MM.1S (cell line): ENCODE measurements around the gene HTR7.
"Not testable (repeated sequence)": the region's sequence is repeated elsewhere in the genome, so short reads cannot be mapped to it uniquely, and the experiment has no call there.

ENCODE experiments used
- DNase-seq: peaks from one replicate; pipeline ENCODE4 v3.0.0-alpha.2; 2015
- H2AFZ ChIP-seq: fragments of 300-600 bp; sonication (generic); 2 replicates; pipeline ENCODE4 v1.6.0; 2016; ENCODE audit warnings: antibody characterized with exemption, low read length
- H3F3A ChIP-seq: fragments of 300-600 bp; sonication (generic); 2 replicates; pipeline ENCODE4 v1.6.1; 2016; ENCODE audit warnings: mild to moderate bottlenecking, antibody characterized with exemption, low read length, moderate library complexity, mixed read lengths; ENCODE audit not compliant: insufficient read depth
- H3K27ac ChIP-seq: fragments of 300-600 bp; sonication (generic); 2 replicates; pipeline ENCODE4 v1.5.1; 2016; ENCODE audit warnings: mild to moderate bottlenecking, low read length
- H3K27me3 ChIP-seq: fragments of 300-600 bp; sonication (generic); replicated peaks from 2 replicates; pipeline ENCODE4 v1.6.0; 2016; ENCODE audit warnings: low read length; ENCODE audit not compliant: insufficient read depth
- H3K36me3 ChIP-seq: fragments of 300-600 bp; sonication (generic); replicated peaks from 2 replicates; pipeline ENCODE4 v1.6.1; 2016; ENCODE audit warnings: mild to moderate bottlenecking, low read length, mixed read lengths; ENCODE audit not compliant: insufficient read depth
- H3K4me1 ChIP-seq: fragments of 300-600 bp; sonication (generic); 2 replicates; pipeline ENCODE4 v1.6.1; 2016; ENCODE audit warnings: low read length, mixed read lengths
- H3K4me2 ChIP-seq: fragments of 300-600 bp; sonication (generic); 2 replicates; pipeline ENCODE4 v1.6.0; 2016; ENCODE audit warnings: low read depth, low read length
- H3K4me3 ChIP-seq: fragments of 300-600 bp; sonication (generic); 2 replicates; pipeline ENCODE4 v1.5.1; 2016; ENCODE audit warnings: low read length, mixed read lengths
- H3K79me2 ChIP-seq: fragments of 300-600 bp; sonication (generic); 2 replicates; pipeline ENCODE4 v1.6.1; 2016; ENCODE audit warnings: mixed run types, low read length, mixed read lengths
- H3K9ac ChIP-seq: fragments of 300-600 bp; sonication (generic); 2 replicates; pipeline ENCODE4 v1.6.1; 2016; ENCODE audit warnings: low read length, mixed read lengths
- H3K9me2 ChIP-seq: fragments of 300-600 bp; sonication (generic); replicated peaks from 2 replicates; pipeline ENCODE4 v1.6.1; 2016; ENCODE audit warnings: mild to moderate bottlenecking, low read length, mixed read lengths; ENCODE audit not compliant: insufficient read depth
- H3K9me3 ChIP-seq: fragments of 300-600 bp; sonication (generic); replicated peaks from 2 replicates; pipeline ENCODE4 v1.6.1; 2016; ENCODE audit warnings: mild to moderate bottlenecking, low read length, mixed read lengths; ENCODE audit not compliant: insufficient read depth
- H4K20me1 ChIP-seq: fragments of 300-600 bp; sonication (generic); 2 replicates; pipeline ENCODE4 v1.6.1; 2016; ENCODE audit warnings: mild to moderate bottlenecking, low read length, moderate library complexity, mixed read lengths; ENCODE audit not compliant: insufficient read depth
- CTCF ChIP-seq: fragments of 300-600 bp; sonication (generic); IDR thresholded peaks from 2 replicates; pipeline ENCODE4 v1.5.1; 2016; ENCODE audit warnings: antibody characterized with exemption, low read length, mixed read lengths
- EZH2 ChIP-seq: fragments of 300-600 bp; sonication (generic); optimal IDR thresholded peaks from 2 replicates; pipeline ENCODE3; 2017; ENCODE audit warnings: low read depth, mild to moderate bottlenecking, antibody characterized with exemption, low read length, mixed read lengths
- EZH2phosphoT487 ChIP-seq: fragments of 300-600 bp; sonication (generic); IDR thresholded peaks from 2 replicates; pipeline ENCODE4 v1.6.1; 2018; ENCODE audit warnings: antibody characterized with exemption, low read length

Gene HTR7

GRCh38 chr10:90832111-90832510 lies 25.7 kb downstream of the HTR7 start:
- Histone ChIP-seq H3K9me3 (no peaks in the 10 kb centered on the region), H3K9me2 (no peaks in the 10 kb centered on the region), H4K20me1 (no peaks in the 10 kb centered on the region), H3K27ac (no peak overlapping the region), H3K27me3 (no peaks in the 10 kb centered on the region), H3K4me3 (no peak overlapping the region), H3K9ac (no peak overlapping the region), H3F3A (no peaks in the 10 kb centered on the region), H3K4me2 (no peak overlapping the region), H3K4me1 (no peaks in the 10 kb centered on the region), H3K36me3 (no peaks in the 10 kb centered on the region), H2AFZ (no peak overlapping the region), H3K79me2 (no peaks in the 10 kb centered on the region)
- TF ChIP-seq EZH2phosphoT487 (no peak), CTCF (no peak), EZH2 (no peak)
- no peak for DNase-seq

GRCh38 chr10:90822508-90822907 lies 35.3 kb downstream of the HTR7 start:
- H3K79me2 ChIP-seq: no peaks in the 10 kb centered on the region
- H3K9ac ChIP-seq: no peak overlapping the region
- no peaks in the 10 kb centered on the region for H4K20me1 ChIP-seq
- H3K27ac ChIP-seq: no peak overlapping the region
- H3K27me3 ChIP-seq: no peaks in the 10 kb centered on the region
- H3K36me3 ChIP-seq: no peaks in the 10 kb centered on the region
- no peaks in the 10 kb centered on the region for H3K9me3 ChIP-seq
- H2AFZ ChIP-seq: no peak overlapping the region
- no peak overlapping the region for H3K4me3 ChIP-seq
- DNase-seq: no peak
- H3K4me2 ChIP-seq: no peak overlapping the region
- TF ChIP-seq CTCF: no peak
- TF ChIP-seq EZH2: no peak
- TF ChIP-seq EZH2phosphoT487: no peak
- no peaks in the 10 kb centered on the region for H3K4me1 ChIP-seq
- H3K9me2 ChIP-seq: no peaks in the 10 kb centered on the region
- H3F3A ChIP-seq: no peaks in the 10 kb centered on the region

- not testable (repeated sequence) for H3K9me3 ChIP-seq, H3K4me2 ChIP-seq, H2AFZ ChIP-seq, H3K27ac ChIP-seq, H3K27me3 ChIP-seq, DNase-seq, H3K4me3 ChIP-seq, H3F3A ChIP-seq, H3K9ac ChIP-seq, H3K4me1 ChIP-seq, H3K36me3 ChIP-seq, H3K9me2 ChIP-seq, H3K79me2 ChIP-seq, H4K20me1 ChIP-seq
Measured at GRCh38 chr10:90821864-90822263, 36.0 kb downstream of the HTR7 start.

- Histone ChIP-seq H3K36me3 (no peaks in the 10 kb centered on the region), H4K20me1 (no peaks in the 10 kb centered on the region), H3K9me3 (no peaks in the 10 kb centered on the region), H3F3A (no peaks in the 10 kb centered on the region), H3K27ac (no peak overlapping the region), H3K9me2 (no peaks in the 10 kb centered on the region), H3K9ac (no peak overlapping the region), H2AFZ (no peak overlapping the region), H3K4me3 (no peak overlapping the region), H3K4me1 (no peaks in the 10 kb centered on the region), H3K4me2 (no peak overlapping the region), H3K79me2 (no peaks in the 10 kb centered on the region), H3K27me3 (no peaks in the 10 kb centered on the region)
- TF ChIP-seq EZH2phosphoT487 (no peak), CTCF (no peak), EZH2 (no peak)
- DNase-seq: no peak
Measured at GRCh38 chr10:90819911-90820310, 37.9 kb downstream of the HTR7 start.
